Heart right ventricle (tissue), 16 donors: ENCODE data around the gene RPL28. TPM values are rescaled to one million over a fixed set of nuclear protein-coding genes. Genes with fewer than 3 reads are reported as not detected.
A peak's percentile ranks its signal among the peaks of the same experiment; 100 is the strongest.

ENCODE experiments used
- ATAC-seq, 8 donors: fragments of 200-7000 bp; cut with Tn5 transposase; one replicate each; pipeline ENCODE4 v1.9.1; 2020; ENCODE audit warnings: mild to moderate bottlenecking in 8 of 8, moderate library complexity in 8 of 8, moderate number of reproducible peaks in 1 of 8
- DNase-seq, 2 donors: peaks; one replicate each; pipeline ENCODE4 v3.0.0-alpha.2; 2020
- H3K27ac ChIP-seq, 10 donors: fragments of 200-600 bp; sonication (generic) in 2 of 10; one replicate each; pipeline versions ENCODE4 v1.5.0 to v1.8.0; 2020 to 2022; ENCODE audit warnings: mild to moderate bottlenecking in 3 of 10
- H3K27me3 ChIP-seq, 7 donors: fragments of 200-600 bp; one replicate each; pipeline ENCODE4 v1.8.0; 2021 to 2022; ENCODE audit warnings: mild to moderate bottlenecking in 2 of 7
- H3K36me3 ChIP-seq, 9 donors: fragments of 200-600 bp; sonication (generic) in 1 of 9; one replicate each; pipeline versions ENCODE4 v1.5.0 to v1.8.0; 2020 to 2022; ENCODE audit warnings: mild to moderate bottlenecking in 2 of 9
- H3K4me1 ChIP-seq, 9 donors: fragments of 200-600 bp; sonication (generic) in 1 of 9; one replicate each; pipeline versions ENCODE4 v1.5.0 to v1.8.0; 2020 to 2022; ENCODE audit warnings: mild to moderate bottlenecking in 4 of 9
- H3K4me3 ChIP-seq, 10 donors: fragments of 200-600 bp; sonication (generic) in 2 of 10; one replicate each; pipeline versions ENCODE4 v1.5.0 to v1.8.0; 2020 to 2022; ENCODE audit warnings: mild to moderate bottlenecking in 7 of 10, moderate library complexity in 2 of 10
- H3K9me3 ChIP-seq, 11 donors: fragments of 200-600 bp in 10 of 11; sonication (generic) in 2 of 11; one replicate each; pipeline versions ENCODE4 v1.5.0 to v1.8.0; 2013 to 2022; ENCODE audit warnings: mild to moderate bottlenecking in 2 of 11, control low read depth in 1 of 11, moderate library complexity in 1 of 11
- WGBS, 2 donors: extraction: QIAGEN DNeasy Blood & Tissue Kit; methylation state at CpG; one replicate each; pipeline ENCODE4 v1.1.7; 2013; ENCODE audit warnings: inconsistent platforms in 1 of 2; 5-methylcytosine and 5-hydroxymethylcytosine counted together
- intact Hi-C, 10 donors: fragments of 100-400 bp; cut with DNase I; formaldehyde crosslinking; loops; one replicate each; pipeline versions ENCODE4 v1.11.1 to v1.14.2; 2022
- long read RNA-seq, 3 donors: library from polyadenylated mRNA; unstranded; transcript quantifications; one replicate each; pipeline ENCODE4 v2.0.0, GENCODE V29; 2020 to 2021
- polyA plus RNA-seq, 2 donors: library from polyadenylated mRNA; stranded (reverse); fragments of 200-250 nt; gene quantifications; one replicate each; pipeline ENCODE4 v1.2.3, GENCODE V29; 2013
- total RNA-seq, 10 donors: library from RNA; stranded (reverse); fragmentation: NEBNext Ultra II Directional in 3 of 10; extraction: Animal tissue kit (Norgen Biotek cat#: 25700) in 3 of 10; gene quantifications; one replicate each; pipeline versions ENCODE4 v1.2.1 to v1.2.4, GENCODE V29; 2021 to 2023
- TF ChIP-seq, protein P1 (sequence below), 9 donors: fragments of 200-600 bp; sonication (generic) in 2 of 9; IDR thresholded peaks; one replicate each; pipeline versions ENCODE4 v1.5.0 to v1.8.0; 2021 to 2022; ENCODE audit warnings: antibody characterized with exemption in 9 of 9, mild to moderate bottlenecking in 5 of 9, moderate library complexity in 1 of 9
- donor health status: Arrhythmogenic right ventricular cardiomyopathy.
- donor health status: ischemic (EF 13 %, LVEDD 7.1; RV severe dilation, severe dysfunction).
- donor health status: healthy with polysubstance abuse.
- donor health status: DM: no; HTN: yes; CAD: no.
- donor health status: DM: no; HTN: no; CAD: no.
- donor health status: ischemic (EF 25% LVEDD 6.9; RV normal size, moderate dysfunction).
- donor health status: ischemic (EF 25% LVEDD 5.7; RV mildly dilated, moderate dysfunction).
- donor health status: healthy.
- donor health status: DM: yes; HTN: yes; CAD: no.
- donor health status: Ischemic cardiomyopathy.
- donor health status: ischemic (EF 35%, LVEDD 5.7; RV mildly dilated, moderate dysfunction).
- donor health status: nonischemic (EF 11% LVEDD 7.7; RV severe dilation, severe dysfunction).
- donor health status: DM: yes; HTN: yes; CAD: no.
- donor health status: PGD.
- donor health status: ischemic (EF 29% LVEDD 5.4; RV normal size, mild dysfunction).
- donor health status: nonischemic (EF 23%, LVEDD 6.1; RV moderate dilation, normal function).

RPL28 gene
- total RNA-seq (1,000 to 10,000 TPM in 1 of 10 donors, 100 to 1,000 TPM in 9; 473 to 1,031 (median 577) TPM), polyA plus RNA-seq (1,000 to 10,000 TPM in 1 of 2 donors, 100 to 1,000 TPM in 1; 776 to 1,617 TPM)
- long read RNA-seq, donor 1, full-length matches to known transcripts, result 117 of 142 reads
- long read RNA-seq, donor 1, partial matches to known transcripts, result 20 of 142 reads
- long read RNA-seq, donor 1, other reads (novel, unspliced or antisense), result 5 of 142 reads
- long read RNA-seq, donor 2, full-length matches to known transcripts, result 140 of 171 reads
- long read RNA-seq, donor 2, partial matches to known transcripts, result 29 of 171 reads
- long read RNA-seq, donor 2, other reads (novel, unspliced or antisense), result 2 of 171 reads
- long read RNA-seq, donor 3, full-length matches to known transcripts, result 30 of 41 reads
- long read RNA-seq, donor 3, partial matches to known transcripts, result 8 of 41 reads
- long read RNA-seq, donor 3, other reads (novel, unspliced or antisense), result 3 of 41 reads

DNA sequence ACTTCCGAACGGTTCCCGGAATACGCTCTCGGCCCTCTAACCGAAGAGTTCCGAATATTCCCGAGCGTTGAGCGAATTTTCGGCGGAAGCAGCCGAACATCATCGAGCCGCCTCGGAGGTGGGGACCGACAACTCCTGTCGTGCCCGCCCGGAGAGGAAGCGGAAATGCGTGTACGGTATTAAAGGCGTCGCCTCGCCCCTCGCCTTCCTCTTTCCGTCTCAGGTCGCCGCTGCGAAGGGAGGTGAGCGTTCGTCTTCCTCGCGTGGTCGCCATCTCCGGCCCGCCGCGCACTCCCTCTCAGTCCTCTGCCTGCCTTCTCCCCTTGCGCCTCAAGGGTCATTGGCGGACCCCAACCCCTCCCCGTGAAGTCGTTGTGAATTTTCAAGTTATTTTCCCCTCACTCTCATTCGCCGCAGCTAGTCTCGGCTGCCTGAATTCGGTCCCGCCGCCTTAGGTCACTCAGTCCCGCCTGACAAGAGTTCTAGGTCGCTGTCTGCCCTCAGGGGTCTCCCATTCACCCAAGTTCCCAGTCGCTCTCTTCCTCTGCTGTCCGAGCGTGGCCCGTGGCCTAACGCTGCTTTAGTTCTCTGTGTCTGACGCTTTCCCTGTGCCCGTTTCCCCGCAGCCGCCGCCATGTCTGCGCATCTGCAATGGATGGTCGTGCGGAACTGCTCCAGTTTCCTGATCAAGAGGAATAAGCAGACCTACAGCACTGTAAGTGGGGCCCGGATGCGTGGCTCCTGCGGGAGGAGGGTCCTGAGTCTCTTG lies at the start of gene RPL28:
TSS of gene RPL28 (plus strand) at position 209 of the 769 bp plus-strand sequence. CDS start at position 635, 426 bp downstream.
- TF ChIP-seq, protein P1, sequence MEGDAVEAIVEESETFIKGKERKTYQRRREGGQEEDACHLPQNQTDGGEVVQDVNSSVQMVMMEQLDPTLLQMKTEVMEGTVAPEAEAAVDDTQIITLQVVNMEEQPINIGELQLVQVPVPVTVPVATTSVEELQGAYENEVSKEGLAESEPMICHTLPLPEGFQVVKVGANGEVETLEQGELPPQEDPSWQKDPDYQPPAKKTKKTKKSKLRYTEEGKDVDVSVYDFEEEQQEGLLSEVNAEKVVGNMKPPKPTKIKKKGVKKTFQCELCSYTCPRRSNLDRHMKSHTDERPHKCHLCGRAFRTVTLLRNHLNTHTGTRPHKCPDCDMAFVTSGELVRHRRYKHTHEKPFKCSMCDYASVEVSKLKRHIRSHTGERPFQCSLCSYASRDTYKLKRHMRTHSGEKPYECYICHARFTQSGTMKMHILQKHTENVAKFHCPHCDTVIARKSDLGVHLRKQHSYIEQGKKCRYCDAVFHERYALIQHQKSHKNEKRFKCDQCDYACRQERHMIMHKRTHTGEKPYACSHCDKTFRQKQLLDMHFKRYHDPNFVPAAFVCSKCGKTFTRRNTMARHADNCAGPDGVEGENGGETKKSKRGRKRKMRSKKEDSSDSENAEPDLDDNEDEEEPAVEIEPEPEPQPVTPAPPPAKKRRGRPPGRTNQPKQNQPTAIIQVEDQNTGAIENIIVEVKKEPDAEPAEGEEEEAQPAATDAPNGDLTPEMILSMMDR (IDR thresholded peaks at IDR 0.05), result no peak
- ATAC-seq, result peak; percentile 90 to 96 (median 93)
- WGBS, 2 donors, result 0% methylated on average over 68 of the region's 68 CpGs
- Histone ChIP-seq H3K27me3 (no peaks in the 10 kb centered on the region), H3K9me3 (no peaks in the 10 kb centered on the region), H3K36me3 (peaks cover 0 to 45% (median 32%) of the 10 kb centered on the region in 9 donors), H3K4me1 (peaks cover 27 to 59% (median 44%) of the 10 kb centered on the region in 9 donors), H3K4me3 (peak within 1 kb of the TSS; percentile 74 to 99 (median 80)), H3K27ac (peak within 1 kb of the TSS; percentile 77 to 97 (median 91))
- peak; percentile 97 to 99 for DNase-seq
- intact Hi-C loops, result loop anchor here in 5 of 10 donors (1.0 to 10.0 kb wide), 7 partner anchors 22 to 104 kb away; partner anchors contain the start of genes KMT5C (in 3 of the 5), BRSK1 (in 1 of the 5), C19orf85 (in 1 of the 5) and HSPBP1 (in 1 of the 5)

DNA sequence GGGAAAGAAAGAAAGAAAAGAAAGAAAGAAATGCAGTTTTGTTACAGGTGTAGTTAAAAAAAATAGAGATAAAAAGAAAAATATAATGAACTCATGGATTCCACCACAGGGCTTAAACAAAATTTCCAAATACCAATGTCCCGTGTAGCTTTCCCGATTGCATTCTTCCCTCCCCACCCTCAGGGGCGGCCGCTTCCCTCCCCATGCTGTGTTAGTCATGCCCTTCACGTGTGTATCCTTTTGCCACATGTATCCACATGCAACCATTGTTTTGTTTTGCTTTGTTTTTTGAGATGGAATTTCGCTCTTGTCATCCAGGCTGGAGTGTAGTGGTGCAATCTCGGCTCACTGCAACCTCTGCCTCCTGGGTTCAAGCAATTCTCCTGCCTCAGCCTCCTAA lies 49.6 kb upstream of the RPL28 start:
- H3K27me3 ChIP-seq, result peaks cover 0 to 10% (median 0%) of the 10 kb centered on the region in 7 donors
- 79 to 85% methylated on average over 7 of the region's 7 CpGs for WGBS, 2 donors
- TF ChIP-seq, protein P1 (IDR thresholded peaks at IDR 0.05), result no peak
- no peak overlapping the region for H3K4me3 ChIP-seq
- no peaks in the 10 kb centered on the region for H3K9me3 ChIP-seq
- peaks cover 5 to 22% (median 14%) of the 10 kb centered on the region in 9 donors for H3K4me1 ChIP-seq
- intact Hi-C loops, result loop anchor here in 3 of 10 donors (5.0 kb wide), 1 partner anchor 34 kb away; no protein-coding TSS in a partner anchor
- H3K27ac ChIP-seq, result no peak overlapping the region
- H3K36me3 ChIP-seq, result no peaks in the 10 kb centered on the region
- DNase-seq (no peak), ATAC-seq (no peak)

DNA sequence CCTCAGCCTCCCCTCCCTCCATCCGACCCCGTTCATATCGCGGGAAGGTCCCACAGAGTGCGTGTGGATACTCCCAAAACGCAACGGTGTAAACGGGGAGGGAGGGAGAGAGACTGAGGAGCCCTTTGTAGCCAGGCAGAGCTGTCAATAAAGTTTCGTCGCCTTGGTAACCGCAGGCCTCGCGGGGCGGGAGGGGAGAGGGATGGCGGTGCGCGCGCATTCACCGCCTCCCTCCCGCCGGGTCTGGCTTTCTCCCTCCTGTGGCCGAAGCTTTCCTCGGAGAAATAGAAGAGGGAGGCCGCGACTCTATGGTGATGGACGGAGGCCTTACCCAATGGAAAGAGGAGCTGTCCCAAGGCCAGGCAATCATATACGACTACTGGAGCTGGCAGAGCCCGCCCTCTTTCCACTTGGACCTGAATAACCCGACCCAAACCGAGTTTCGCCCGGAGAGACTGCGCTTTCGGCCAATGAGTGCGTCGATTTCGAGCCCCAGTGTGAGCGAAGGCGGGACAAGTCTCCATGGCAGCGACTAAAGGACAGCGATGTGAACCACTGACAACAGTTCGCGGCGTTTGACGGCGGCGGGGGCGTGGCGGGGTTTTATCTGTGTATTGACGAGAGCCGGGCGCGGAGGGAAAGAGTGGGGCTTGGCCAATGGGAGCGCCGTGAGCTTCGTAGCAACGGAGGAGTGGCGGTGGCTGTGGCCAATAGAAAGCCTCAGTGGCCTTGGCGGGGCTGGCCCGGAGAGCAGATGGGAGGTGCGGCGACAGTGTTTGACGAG lies 46.4 kb upstream of the RPL28 start, which contains the start of gene KMT5C:
TSS of gene KMT5C (plus strand) at position 772 of the 784 bp plus-strand sequence. CDS start 2,061 bp downstream, outside the sequence.
- intact Hi-C loops, result loop anchor here in 4 of 10 donors (1.0 to 5.0 kb wide), 3 partner anchors 37 to 46 kb away; partner anchors contain the start of genes RPL28 (in 3 of the 4) and TMEM238 (in 1 of the 4)

More for the DNA sequence above, 46.4 kb upstream of the RPL28 start, which contains the start of gene KMT5C:
- Histone ChIP-seq H3K4me1 (peaks cover 7 to 24% (median 19%) of the 10 kb centered on the region in 9 donors), H3K27me3 (peaks cover 0 to 7% (median 0%) of the 10 kb centered on the region in 7 donors), H3K36me3 (peaks cover 0 to 24% (median 7%) of the 10 kb centered on the region in 9 donors), H3K9me3 (no peaks in the 10 kb centered on the region), H3K27ac (peak within 1 kb of the TSS; percentile 65 to 95 (median 90)), H3K4me3 (peak within 1 kb of the TSS; percentile 33 to 92 (median 72))
- ATAC-seq (peak; percentile 91 to 97 (median 95)), DNase-seq (peak; percentile 100)
- TF ChIP-seq, protein P1 (IDR thresholded peaks at IDR 0.05), result peak in 8 of 9 donors; percentile 26 to 68 (median 50)
- 0% methylated on average over 63 of the region's 63 CpGs for WGBS, 2 donors
